GM23338 (cell line): ENCODE data around the gene LAPTM5. TPM values are rescaled to one million over a fixed set of nuclear protein-coding genes. Genes with fewer than 3 reads are reported as not detected.

Experiments used
- ATAC-seq: fragments of 200-7000 bp; cut with Tn5 transposase; 3 replicates; pipeline ENCODE4 v1.9.1; 2020
- DNase-seq: peaks from one replicate; pipeline ENCODE4 v3.0.0-alpha.2; 2015; ENCODE audit warnings: low spot score
- H2AFZ ChIP-seq: fragments of 200-600 bp; sonication (generic); 2 replicates; pipeline ENCODE4 v1.8.0; 2016; ENCODE audit warnings: antibody characterized with exemption, mild to moderate bottlenecking, moderate library complexity
- H3F3A ChIP-seq: fragments of 200-600 bp; sonication (generic); replicated peaks from 2 replicates; pipeline ENCODE4 v1.8.0; 2017; ENCODE audit warnings: antibody characterized with exemption, mixed run types, low read depth
- H3K27ac ChIP-seq: fragments of 200-600 bp; sonication (generic); 2 replicates; pipeline ENCODE4 v1.6.1; 2016; ENCODE audit warnings: low read depth
- H3K27me3 ChIP-seq: fragments of 200-600 bp; sonication (generic); 2 replicates; pipeline ENCODE4 v1.8.0; 2016; ENCODE audit warnings: mild to moderate bottlenecking, mixed run types, moderate library complexity; ENCODE audit not compliant: insufficient read depth
- H3K36me3 ChIP-seq: fragments of 200-600 bp; sonication (generic); 2 replicates; pipeline ENCODE4 v1.8.0; 2016; ENCODE audit warnings: mild to moderate bottlenecking; ENCODE audit not compliant: insufficient read depth
- H3K4me1 ChIP-seq: fragments of 200-600 bp; sonication (generic); 2 replicates; pipeline ENCODE4 v1.8.0; 2016; ENCODE audit warnings: mild to moderate bottlenecking, moderate library complexity; ENCODE audit not compliant: insufficient read depth
- H3K4me2 ChIP-seq: fragments of 200-600 bp; sonication (generic); 2 replicates; pipeline ENCODE4 v1.7.1; 2017; ENCODE audit warnings: mixed run types
- H3K4me3 ChIP-seq: fragments of 200-600 bp; sonication (generic); 2 replicates; pipeline ENCODE4 v1.6.1; 2016; ENCODE audit warnings: mixed run types
- H3K79me2 ChIP-seq: fragments of 200-600 bp; sonication (generic); replicated peaks from 2 replicates; pipeline ENCODE4 v1.8.0; 2017; ENCODE audit warnings: mild to moderate bottlenecking; ENCODE audit not compliant: insufficient read depth
- H3K9me2 ChIP-seq: fragments of 200-600 bp; sonication (generic); 2 replicates; pipeline ENCODE4 v1.8.0; 2017; ENCODE audit not compliant: insufficient read depth
- H4K20me1 ChIP-seq: fragments of 200-600 bp; sonication (generic); replicated peaks from 2 replicates; pipeline ENCODE4 v1.8.0; 2017; ENCODE audit warnings: mild to moderate bottlenecking; ENCODE audit not compliant: insufficient read depth
- H3K27ac Mint-ChIP-seq: 2 replicates; pipeline ENCODE4 v1.8.0; 2020; ENCODE audit warnings: inconsistent platforms, mild to moderate bottlenecking, moderate library complexity, mixed read lengths
- H3K27me3 Mint-ChIP-seq: 3 replicates; pipeline ENCODE4 v1.8.0; 2022; ENCODE audit warnings: low read depth, mild to moderate bottlenecking, moderate library complexity, mixed read lengths, inconsistent platforms; ENCODE audit not compliant: insufficient read depth, poor library complexity
- H3K36me3 Mint-ChIP-seq: 3 replicates; pipeline ENCODE4 v1.8.0; 2021; ENCODE audit warnings: low read depth, mild to moderate bottlenecking, inconsistent platforms, moderate library complexity, mixed read lengths
- H3K4me1 Mint-ChIP-seq: 3 replicates; pipeline ENCODE4 v1.8.0; 2020; ENCODE audit warnings: mild to moderate bottlenecking, inconsistent platforms, mixed read lengths
- H3K4me3 Mint-ChIP-seq: 3 replicates; pipeline ENCODE4 v1.8.0; 2021; ENCODE audit warnings: moderate library complexity, mild to moderate bottlenecking, inconsistent platforms, mixed read lengths
- H3K9me3 Mint-ChIP-seq: 3 replicates; pipeline ENCODE4 v1.8.0; 2020; ENCODE audit warnings: moderate library complexity, mild to moderate bottlenecking, inconsistent platforms, mixed read lengths
- CTCF ChIP-seq, 2 experiments: fragments of 200-600 bp in 1 of 2; sonication (generic) in 1 of 2; conservative IDR thresholded peaks; 2 replicates each; pipeline versions ENCODE4 v1.5.1 to v1.6.1; 2016 to 2017; ENCODE audit warnings: antibody characterized with exemption in 2 of 2, low read depth in 2 of 2, mild to moderate bottlenecking in 2 of 2, moderate library complexity in 1 of 2
- EZH2phosphoT487 ChIP-seq: fragments of 200-600 bp; sonication (generic); IDR thresholded peaks from one replicate; pipeline ENCODE4 v1.8.1; 2018; ENCODE audit warnings: antibody characterized with exemption; ENCODE audit not compliant: unreplicated experiment
- JUNB ChIP-seq: IDR thresholded peaks from one replicate; pipeline ENCODE4 v1.6.1; 2016; ENCODE audit warnings: antibody characterized with exemption; ENCODE audit not compliant: unreplicated experiment
- REST ChIP-seq: IDR thresholded peaks from one replicate; pipeline ENCODE4 v1.6.1; 2018; ENCODE audit warnings: antibody characterized with exemption; ENCODE audit not compliant: unreplicated experiment
- STAT1 ChIP-seq: IDR thresholded peaks from one replicate; pipeline ENCODE4 v1.6.1; 2016; ENCODE audit warnings: antibody characterized with exemption; ENCODE audit not compliant: unreplicated experiment
- ZNF462 ChIP-seq: fragments of 250-450 bp; sonication (Bioruptor Pico); IDR thresholded peaks from 2 replicates; pipeline ENCODE4 v1.5.0; 2020; ENCODE audit warnings: mild to moderate bottlenecking, moderate library complexity
- polyA plus RNA-seq: library from polyadenylated mRNA; unstranded; fragments of >200 nt; fragmentation: Nextera tagmentation; extraction: Ambion mirVana; gene quantifications from 2 replicates; pipeline ENCODE4 v1.2.1, GENCODE V29; 2016
- total RNA-seq: library from RNA; depleted of rRNA; stranded (reverse); fragments of >200 nt; shearing (Covaris generic); gene quantifications from 2 replicates; pipeline ENCODE4 v1.2.3, GENCODE V29; 2014

The LAPTM5 gene
- total and polyA plus RNA-seq, 2 experiments from 2014 or later, result 0.21 TPM; not detected in 1

GRCh38 chr1:30718091-30718635 is 39.4 kb downstream of the LAPTM5 start:
- ATAC-seq, result peak; percentile 85
- Histone ChIP-seq H3K4me3 (peak overlapping the region; percentile 53; the same call in 1 of the 2 replicates), H3K4me1 (no peaks in the 10 kb centered on the region), H3K36me3 (no peaks in the 10 kb centered on the region), H3K27ac (no peak overlapping the region), H3K79me2 (no peaks in the 10 kb centered on the region), H3K4me2 (no peak overlapping the region), H3K27me3 (no peaks in the 10 kb centered on the region), H4K20me1 (no peaks in the 10 kb centered on the region), H3K9me2 (peaks cover 3% of the 10 kb centered on the region; the same call in 1 of the 2 replicates), H2AFZ (no peak overlapping the region), H3F3A (no peaks in the 10 kb centered on the region)
- Mint-ChIP-seq H3K4me1 (no peaks in the 10 kb centered on the region; the same call in 2 of the 3 replicates), H3K9me3 (peaks cover 33% of the 10 kb centered on the region), H3K27ac (peak overlapping the region; percentile 91; the same call in 1 of the 2 replicates), H3K4me3 (peak overlapping the region; percentile 73), H3K27me3 (peaks cover 12% of the 10 kb centered on the region), H3K36me3 (peaks cover 15% of the 10 kb centered on the region)
- peak; percentile 100 for DNase-seq
- TF ChIP-seq REST (no peak), STAT1 (no peak), CTCF (conservative IDR thresholded peaks at IDR 0.05; ENCODE audit: low read depth in 2 of 2) (no peak)

GRCh38 chr1:30716646-30717045 is 40.9 kb downstream of the LAPTM5 start:
- Histone ChIP-seq H3K4me1 (no peaks in the 10 kb centered on the region), H3K79me2 (no peaks in the 10 kb centered on the region), H3K4me2 (no peak overlapping the region), H3K36me3 (no peaks in the 10 kb centered on the region), H3K27me3 (no peaks in the 10 kb centered on the region), H3K27ac (no peak overlapping the region), H4K20me1 (no peaks in the 10 kb centered on the region), H3F3A (no peaks in the 10 kb centered on the region), H3K4me3 (no peak overlapping the region), H3K9me2 (peaks cover 3% of the 10 kb centered on the region; the same call in 1 of the 2 replicates), H2AFZ (no peak overlapping the region)
- Mint-ChIP-seq H3K27me3 (peaks cover 12% of the 10 kb centered on the region), H3K27ac (no peak overlapping the region), H3K9me3 (peaks cover 33% of the 10 kb centered on the region), H3K4me1 (no peaks in the 10 kb centered on the region; the same call in 2 of the 3 replicates), H3K4me3 (no peak overlapping the region), H3K36me3 (peaks cover 15% of the 10 kb centered on the region)
- DNase-seq (no peak), ATAC-seq (no peak)
- TF ChIP-seq CTCF (conservative IDR thresholded peaks at IDR 0.05; ENCODE audit: low read depth in 2 of 2), result no peak
- TF ChIP-seq EZH2phosphoT487, result no peak
- TF ChIP-seq STAT1, result no peak
- no peak for TF ChIP-seq JUNB
- no peak for TF ChIP-seq ZNF462 (CRISPR knock-in tag)
